CD4-positive, alpha-beta T cell (primary cell): Measurements from ENCODE around the gene DNAH9. TPM values are rescaled to one million over a fixed set of nuclear protein-coding genes. Genes with fewer than 3 reads are reported as not detected.
"Not testable (repeated sequence)": the region's sequence is repeated elsewhere in the genome, so short reads cannot be mapped to it uniquely, and the experiment has no call there.

Source experiments
- ATAC-seq: fragments of 200-7000 bp; cut with Tn5 transposase; one replicate; pipeline ENCODE4 v1.10.0; 2022; ENCODE audit warnings: mild to moderate bottlenecking; ENCODE audit not compliant: poor library complexity
- CTCF ChIA-PET: fragments of 350-600 bp; sonication (Branson Sonifier 250); formaldehyde crosslinking; loops from one replicate; lab custom pipeline; 2021; ENCODE audit warnings: antibody characterized with exemption, inconsistent platforms; lab: Charles Lee
- POLR2A ChIA-PET: fragments of 350-600 bp; sonication (Branson Sonifier 250); formaldehyde crosslinking; loops from one replicate; lab custom pipeline; 2021; ENCODE audit warnings: antibody characterized with exemption, inconsistent platforms; lab: Charles Lee
- DNase-seq, 14 experiments: peaks; one replicate each; pipeline ENCODE4 v3.0.0-alpha.2; 2013 to 2020; ENCODE audit warnings: mixed read lengths in 2 of 14
- H3K27ac ChIP-seq, 2 donors: one replicate each; pipeline versions ENCODE4 v1.5.1 to v1.7.0; 2013; ENCODE audit warnings: low read length in 2 of 2, low read depth in 1 of 2, mild to moderate bottlenecking in 1 of 2
- H3K27me3 ChIP-seq, 2 experiments: 1 replicate in 1 of 2; 2 replicates in 1 of 2; pipeline versions ENCODE4 v1.6.1 to v1.7.0; 2013; ENCODE audit warnings: low read length in 2 of 2, control low read depth in 1 of 2, mild to moderate bottlenecking in 1 of 2, moderate library complexity in 1 of 2; ENCODE audit not compliant: insufficient read depth in 2 of 2, control insufficient read depth in 1 of 2
- H3K36me3 ChIP-seq: one replicate; pipeline ENCODE4 v1.6.1; 2013; ENCODE audit warnings: low read length, control low read depth; ENCODE audit not compliant: insufficient read depth
- H3K4me1 ChIP-seq: one replicate; pipeline ENCODE4 v1.6.1; 2013; ENCODE audit warnings: low read length, control low read depth; ENCODE audit not compliant: insufficient read depth
- H3K4me3 ChIP-seq: one replicate; pipeline ENCODE4 v1.5.1; 2013; ENCODE audit warnings: mild to moderate bottlenecking, low read length, moderate library complexity
- H3K9me3 ChIP-seq, 2 experiments: 1 replicate in 1 of 2; 2 replicates in 1 of 2; pipeline versions ENCODE4 v1.6.1 to v1.7.0; 2013; ENCODE audit warnings: low read length in 2 of 2, mild to moderate bottlenecking in 2 of 2, control low read depth in 1 of 2, moderate library complexity in 1 of 2; ENCODE audit not compliant: control insufficient read depth in 1 of 2, insufficient read depth in 1 of 2
- H3K27ac Mint-ChIP-seq: one replicate; pipeline ENCODE4 v1.8.0; 2020; ENCODE audit warnings: mixed read lengths
- H3K27me3 Mint-ChIP-seq: one replicate; pipeline ENCODE4 v1.8.0; 2021; ENCODE audit warnings: mixed read lengths
- H3K36me3 Mint-ChIP-seq: one replicate; pipeline ENCODE4 v1.8.0; 2021; ENCODE audit warnings: low read depth, mixed read lengths
- H3K4me1 Mint-ChIP-seq: one replicate; pipeline ENCODE4 v1.8.0; 2021; ENCODE audit warnings: low read depth, mixed read lengths
- H3K4me3 Mint-ChIP-seq: one replicate; pipeline ENCODE4 v1.8.0; 2020; ENCODE audit warnings: mild to moderate bottlenecking, mixed read lengths
- H3K9me3 Mint-ChIP-seq: one replicate; pipeline ENCODE4 v1.8.0; 2020; ENCODE audit warnings: mixed read lengths
- CTCF ChIP-seq: fragments of 200-600 bp; IDR thresholded peaks from one replicate; pipeline ENCODE4 v1.8.0; 2022; ENCODE audit warnings: antibody characterized with exemption, mild to moderate bottlenecking
- intact Hi-C, 2 experiments: fragments of 100-400 bp; cut with DNase I in 1 of 2; cut with micrococcal nuclease in 1 of 2; formaldehyde crosslinking; loops; one replicate each; pipeline versions ENCODE4 v1.15.1 to v1.9.0; 2023 to 2025; cut with DNase I, micrococcal nuclease
- total RNA-seq, 174 experiments: library from RNA in 2 of 174; stranded (reverse) in 2 of 174; gene quantifications; one replicate each; pipeline ENCODE4 v1.2.3 and lab custom pipeline; 2021 to 2026

The DNAH9 gene
- total RNA-seq, 2 experiments from 2014 or later: not detected

DNA sequence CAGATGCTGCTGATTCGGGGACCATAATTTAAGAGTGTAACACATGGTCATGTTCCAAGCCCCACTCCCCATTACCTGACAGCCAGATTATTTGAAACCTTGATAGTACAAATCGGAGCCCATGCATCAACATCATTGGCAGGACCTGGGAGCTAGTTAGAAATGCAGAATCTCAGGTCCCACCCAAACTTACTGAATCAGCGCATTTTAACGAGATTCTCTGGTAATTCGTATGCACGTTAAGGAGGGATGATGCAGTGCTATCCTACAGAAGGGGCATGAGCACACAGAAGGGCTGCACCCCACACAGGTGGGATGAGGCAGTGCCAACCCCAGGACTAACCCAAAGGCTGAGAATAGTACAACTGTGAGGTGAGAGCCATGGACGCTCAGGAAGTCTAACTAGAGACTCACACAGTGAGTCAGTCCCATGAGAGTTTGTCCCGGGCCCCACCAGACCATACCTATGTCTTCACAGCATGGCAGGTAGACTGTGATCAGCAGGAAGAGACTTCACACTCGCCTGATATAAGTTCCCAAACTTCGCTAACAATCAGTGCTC, 334.1 kb downstream of the DNAH9 start:
- ChIA-PET POLR2A (no interaction called here), CTCF (no interaction called here)
- H3K36me3 Mint-ChIP-seq: no peaks in the 10 kb centered on the region
- Histone ChIP-seq H3K9me3 (peaks cover 0 to 3% of the 10 kb centered on the region in 2 experiments), H3K27ac (no peak overlapping the region), H3K4me3 (no peak overlapping the region), H3K36me3 (no peaks in the 10 kb centered on the region), H3K27me3 (no peaks in the 10 kb centered on the region), H3K4me1 (no peaks in the 10 kb centered on the region)
- DNase-seq: no peak
- no peaks in the 10 kb centered on the region for H3K4me1 Mint-ChIP-seq
- H3K27ac Mint-ChIP-seq: no peak overlapping the region
- intact Hi-C loops: no loop called here
- TF ChIP-seq CTCF: no peak
- ATAC-seq: no peak
- H3K9me3 Mint-ChIP-seq: peaks cover 3% of the 10 kb centered on the region
- H3K27me3 Mint-ChIP-seq: peaks cover 9% of the 10 kb centered on the region
- H3K4me3 Mint-ChIP-seq: no peak overlapping the region

GRCh38 chr17:11935734-11936406, 337.6 kb downstream of the DNAH9 start:
- Mint-ChIP-seq H3K36me3 (no peaks in the 10 kb centered on the region), H3K27ac (no peak overlapping the region), H3K27me3 (peaks cover 9% of the 10 kb centered on the region), H3K4me1 (no peaks in the 10 kb centered on the region), H3K9me3 (peaks cover 3% of the 10 kb centered on the region), H3K4me3 (no peak overlapping the region)
- H3K27me3 ChIP-seq: peaks cover 0 to 3% of the 10 kb centered on the region in 2 experiments
- H3K4me3 ChIP-seq: no peak overlapping the region
- peak in 1 of 14 experiments; percentile 3 for DNase-seq
- ChIA-PET CTCF (no interaction called here), POLR2A (no interaction called here)
- intact Hi-C loops: no loop called here
- H3K27ac ChIP-seq: no peak overlapping the region
- no peak for TF ChIP-seq CTCF
- peaks cover 0 to 3% of the 10 kb centered on the region in 2 experiments for H3K9me3 ChIP-seq
- no peaks in the 10 kb centered on the region for H3K36me3 ChIP-seq
- no peaks in the 10 kb centered on the region for H3K4me1 ChIP-seq
- ATAC-seq: no peak

GRCh38 chr17:11940904-11941303, 342.6 kb downstream of the DNAH9 start:
- Mint-ChIP-seq H3K9me3 (peaks cover 3% of the 10 kb centered on the region), H3K27me3 (peaks cover 8% of the 10 kb centered on the region), H3K4me3 (no peak overlapping the region), H3K4me1 (no peaks in the 10 kb centered on the region), H3K27ac (no peak overlapping the region), H3K36me3 (no peaks in the 10 kb centered on the region)
- CTCF ChIA-PET: no interaction called here
- DNase-seq: no peak
- H3K27me3 ChIP-seq: peaks cover 0 to 3% of the 10 kb centered on the region in 2 experiments
- no peak for TF ChIP-seq CTCF
- no peak overlapping the region for H3K27ac ChIP-seq
- peaks cover 0 to 8% of the 10 kb centered on the region in 2 experiments for H3K9me3 ChIP-seq
- no peaks in the 10 kb centered on the region for H3K4me1 ChIP-seq
- intact Hi-C loops: no loop called here
- H3K36me3 ChIP-seq: no peaks in the 10 kb centered on the region
- no peak overlapping the region for H3K4me3 ChIP-seq
- POLR2A ChIA-PET: no interaction called here
- ATAC-seq: no peak

GRCh38 chr17:11943086-11943485, 344.8 kb downstream of the DNAH9 start:
- intact Hi-C loops, H3K36me3 Mint-ChIP-seq, H3K36me3 ChIP-seq, H3K27ac ChIP-seq, H3K4me3 ChIP-seq, CTCF ChIA-PET, H3K27ac Mint-ChIP-seq, H3K4me1 Mint-ChIP-seq, H3K27me3 Mint-ChIP-seq, H3K9me3 Mint-ChIP-seq, H3K27me3 ChIP-seq, DNase-seq, ATAC-seq, H3K4me3 Mint-ChIP-seq, H3K4me1 ChIP-seq, POLR2A ChIA-PET, H3K9me3 ChIP-seq: not testable (repeated sequence)
